ENCODE results near the gene ATP8B4. TPM values are rescaled to one million over a fixed set of nuclear protein-coding genes. Genes with fewer than 3 reads are reported as not detected.

Gene ATP8B4
- total and polyA plus RNA-seq, 2 of the 8 experiments (the other 6 are each of a cell fraction or from before 2014, with no cell fraction given): 0.17 to 0.24 TPM

GRCh38 chr15:50051811-50052419 is 67.1 kb downstream of the ATP8B4 start:
- no peak for DNase-seq (ENCODE audit: low read depth in 1 of 2, low spot score in 2 of 2)
- H2BK15ac ChIP-seq (ENCODE audit: low read length): no peak overlapping the region; the same call in 1 of the 2 replicates
- H3K27ac ChIP-seq (ENCODE audit: low read depth, low read length): no peak overlapping the region
- ChIA-PET CTCF (ENCODE audit: partially characterized antibody) (interaction anchor here (0.6 to 6.7 kb wide), 36 partner anchors 10 to 816 kb away, joined by 3 to 92 read pairs (median 4); no protein-coding TSS in a partner anchor), POLR2A (ENCODE audit: partially characterized antibody) (interaction anchor here (0.9 kb wide), 1 partner anchor 48 kb away, joined by 3 read pairs; no protein-coding TSS in a partner anchor)
- no peak overlapping the region for H4K8ac ChIP-seq (ENCODE audit: extremely low read depth, insufficient read depth, low read length)
- H2BK12ac ChIP-seq (ENCODE audit: low read depth, low read length): peak overlapping the region; percentile 77; the same call in 1 of the 2 replicates
- H4K20me1 ChIP-seq (replicated peaks in 1 of 2; ENCODE audit: control insufficient read depth in 1 of 2, insufficient read depth in 2 of 2, low read length in 2 of 2): no peaks in the 10 kb centered on the region
- H3K23me2 ChIP-seq (ENCODE audit: low read depth, low read length): no peaks in the 10 kb centered on the region
- no peaks in the 10 kb centered on the region for H3K36me3 ChIP-seq (ENCODE audit: control insufficient read depth in 2 of 4, insufficient read depth in 4 of 4, low read length in 3 of 4)
- no peak overlapping the region for H3K9ac ChIP-seq (replicated peaks in 1 of 4; ENCODE audit: extremely low read depth in 1 of 4, low read depth in 3 of 4, low read length in 3 of 4)
- H2BK120ac ChIP-seq (replicated peaks; ENCODE audit: low read depth, low read length): peak overlapping the region; percentile 4
- H3K14ac ChIP-seq (ENCODE audit: insufficient read length): no peak overlapping the region
- H2AFZ ChIP-seq (ENCODE audit: low read length): peak overlapping the region; percentile 97
- H3K27me3 ChIP-seq (replicated peaks in 1 of 4; ENCODE audit: control insufficient read depth in 3 of 4, extremely low read depth in 1 of 4, insufficient read depth in 3 of 4, low read length in 3 of 4): no peaks in the 10 kb centered on the region
- H2BK20ac ChIP-seq (ENCODE audit: low read length): no peak overlapping the region; the same call in 1 of the 2 replicates
- H3K79me2 ChIP-seq (ENCODE audit: control insufficient read depth in 1 of 2, insufficient read depth in 2 of 2, low read length in 2 of 2): no peaks in the 10 kb centered on the region
- no peak overlapping the region for H3K56ac ChIP-seq (replicated peaks; ENCODE audit: insufficient read length, low read depth, low read length)
- peak; percentile 66 for FAIRE-seq
- H2BK5ac ChIP-seq (ENCODE audit: low read depth, low read length): no peak overlapping the region
- no peak overlapping the region for H3K4ac ChIP-seq (replicated peaks; ENCODE audit: insufficient read length, low read depth, low read length)
- no peak overlapping the region for H2AK5ac ChIP-seq (ENCODE audit: low read depth, low read length)
- H3K9me3 ChIP-seq (ENCODE audit: insufficient read depth in 2 of 2, low read depth in 1 of 2, low read length in 1 of 2): no peaks in the 10 kb centered on the region
- no peaks in the 10 kb centered on the region for H3K79me1 ChIP-seq (ENCODE audit: low read depth, low read length)
- no peak overlapping the region for H3K18ac ChIP-seq (ENCODE audit: extremely low read depth, low read length)
- no peak overlapping the region for H3K4me3 ChIP-seq (ENCODE audit: extremely low read depth in 1 of 4, insufficient read depth in 2 of 4, low read depth in 3 of 4, low read length in 4 of 4)
- no peak overlapping the region for H3K4me2 ChIP-seq (ENCODE audit: insufficient read depth in 1 of 2, low read depth in 2 of 2, low read length in 2 of 2)
- 57% methylated on average over 3 of the region's 3 CpGs; no CpG with 5 or more reads in 1 of the 2 experiments for WGBS, 2 experiments (ENCODE audit: extremely low coverage in 1 of 2, insufficient coverage in 1 of 2, insufficient read length in 1 of 2, insufficient replicate concordance in 2 of 2, low coverage in 1 of 2, low lambda C conversion rate in 2 of 2, missing lambda C conversion rate in 1 of 2)
- H4K5ac ChIP-seq (ENCODE audit: insufficient read length, low read depth, low read length): no peak overlapping the region
- H4K91ac ChIP-seq (replicated peaks; ENCODE audit: insufficient read length, low read length): no peak overlapping the region
- no peak overlapping the region for H3K23ac ChIP-seq (ENCODE audit: insufficient read length)
- no peaks in the 10 kb centered on the region for H3K4me1 ChIP-seq (replicated peaks in 1 of 4; ENCODE audit: control insufficient read depth in 3 of 4, insufficient read depth in 4 of 4, low read length in 3 of 4)
- TF ChIP-seq HDAC6 (IDR thresholded peaks at IDR 0.05; ENCODE audit: low read depth, low read length): no peak
- no peak for TF ChIP-seq SUZ12 (IDR thresholded peaks at IDR 0.05; ENCODE audit: low read length)
- TF ChIP-seq CEBPB (IDR thresholded peaks at IDR 0.05; ENCODE audit: low read depth, low read length): peak; percentile 36; the same call in 1 of the 2 replicates
- TF ChIP-seq NANOG (IDR thresholded peaks at IDR 0.05; ENCODE audit: insufficient read depth, low read depth, low read length, poor library complexity, severe bottlenecking): no peak
- TF ChIP-seq, protein P1, sequence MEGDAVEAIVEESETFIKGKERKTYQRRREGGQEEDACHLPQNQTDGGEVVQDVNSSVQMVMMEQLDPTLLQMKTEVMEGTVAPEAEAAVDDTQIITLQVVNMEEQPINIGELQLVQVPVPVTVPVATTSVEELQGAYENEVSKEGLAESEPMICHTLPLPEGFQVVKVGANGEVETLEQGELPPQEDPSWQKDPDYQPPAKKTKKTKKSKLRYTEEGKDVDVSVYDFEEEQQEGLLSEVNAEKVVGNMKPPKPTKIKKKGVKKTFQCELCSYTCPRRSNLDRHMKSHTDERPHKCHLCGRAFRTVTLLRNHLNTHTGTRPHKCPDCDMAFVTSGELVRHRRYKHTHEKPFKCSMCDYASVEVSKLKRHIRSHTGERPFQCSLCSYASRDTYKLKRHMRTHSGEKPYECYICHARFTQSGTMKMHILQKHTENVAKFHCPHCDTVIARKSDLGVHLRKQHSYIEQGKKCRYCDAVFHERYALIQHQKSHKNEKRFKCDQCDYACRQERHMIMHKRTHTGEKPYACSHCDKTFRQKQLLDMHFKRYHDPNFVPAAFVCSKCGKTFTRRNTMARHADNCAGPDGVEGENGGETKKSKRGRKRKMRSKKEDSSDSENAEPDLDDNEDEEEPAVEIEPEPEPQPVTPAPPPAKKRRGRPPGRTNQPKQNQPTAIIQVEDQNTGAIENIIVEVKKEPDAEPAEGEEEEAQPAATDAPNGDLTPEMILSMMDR (IDR thresholded peaks at IDR 0.05; ENCODE audit: control extremely low read depth in 1 of 3, insufficient read depth in 1 of 3, low read depth in 1 of 3, low read length in 3 of 3): peak in 2 of 3 experiments; percentile 63 to 70; a peak in 3 of 4 replicates
- TF ChIP-seq RAD21 (IDR thresholded peaks at IDR 0.05 in 1 of 2, conservative IDR thresholded peaks at IDR 0.05 in 1 of 2; ENCODE audit: low read depth in 2 of 2, low read length in 2 of 2): peak; percentile 89 to 91
